HG03520 (cell line): ENCODE results near the gene APCDD1L.

Experiments used
- ATAC-seq: cut with Tn5 transposase; IDR thresholded peaks from one replicate; pipeline ENCODE4 v1.9.1; 2021; ENCODE audit warnings: mild to moderate bottlenecking, moderate library complexity; ENCODE audit not compliant: unreplicated experiment

The APCDD1L gene

GRCh38 chr20:58492795-58493524 is 22.2 kb downstream of the APCDD1L start:
- no peak for ATAC-seq

GRCh38 chr20:58492074-58492718 is 23.0 kb downstream of the APCDD1L start:
- ATAC-seq, result no peak

- ATAC-seq, result no peak
Observed at GRCh38 chr20:58486207-58486606, 29.0 kb downstream of the APCDD1L start.

GRCh38 chr20:58485393-58485792 is 29.8 kb downstream of the APCDD1L start:
- no peak for ATAC-seq

GRCh38 chr20:58483470-58483869 is 31.7 kb downstream of the APCDD1L start:
- no peak for ATAC-seq

GRCh38 chr20:58483051-58483450 is 32.1 kb downstream of the APCDD1L start:
- ATAC-seq, result no peak

- ATAC-seq, result no peak
Observed at GRCh38 chr20:58482416-58482815, 32.8 kb downstream of the APCDD1L start.

GRCh38 chr20:58481481-58482021 is 33.6 kb downstream of the APCDD1L start:
- no peak for ATAC-seq

GRCh38 chr20:58480551-58481336 is 34.5 kb downstream of the APCDD1L start:
- ATAC-seq, result no peak

GRCh38 chr20:58479726-58480440 is 35.3 kb downstream of the APCDD1L start:
- no peak for ATAC-seq

- ATAC-seq, result no peak
Observed at GRCh38 chr20:58478141-58478805, 36.9 kb downstream of the APCDD1L start.

- ATAC-seq, result no peak
Observed at GRCh38 chr20:58475466-58475865, 39.7 kb downstream of the APCDD1L start.

- ATAC-seq, result no peak
Observed at GRCh38 chr20:58473453-58474425, 41.5 kb downstream of the APCDD1L start.

- ATAC-seq, result no peak
Observed at GRCh38 chr20:58472273-58473018, 42.8 kb downstream of the APCDD1L start.

- no peak for ATAC-seq
Observed at GRCh38 chr20:58471193-58472164, 43.7 kb downstream of the APCDD1L start.

GRCh38 chr20:58470336-58471192 is 44.6 kb downstream of the APCDD1L start:
- ATAC-seq, result no peak
